ENCODE results near the gene PIK3C2G. TPM values are rescaled to one million over a fixed set of nuclear protein-coding genes. Genes with fewer than 3 reads are reported as not detected.

PIK3C2G gene
- total RNA-seq, 4 donors from 2014 or later = 17.9 to 27.7 (median 26.6) TPM

DNA sequence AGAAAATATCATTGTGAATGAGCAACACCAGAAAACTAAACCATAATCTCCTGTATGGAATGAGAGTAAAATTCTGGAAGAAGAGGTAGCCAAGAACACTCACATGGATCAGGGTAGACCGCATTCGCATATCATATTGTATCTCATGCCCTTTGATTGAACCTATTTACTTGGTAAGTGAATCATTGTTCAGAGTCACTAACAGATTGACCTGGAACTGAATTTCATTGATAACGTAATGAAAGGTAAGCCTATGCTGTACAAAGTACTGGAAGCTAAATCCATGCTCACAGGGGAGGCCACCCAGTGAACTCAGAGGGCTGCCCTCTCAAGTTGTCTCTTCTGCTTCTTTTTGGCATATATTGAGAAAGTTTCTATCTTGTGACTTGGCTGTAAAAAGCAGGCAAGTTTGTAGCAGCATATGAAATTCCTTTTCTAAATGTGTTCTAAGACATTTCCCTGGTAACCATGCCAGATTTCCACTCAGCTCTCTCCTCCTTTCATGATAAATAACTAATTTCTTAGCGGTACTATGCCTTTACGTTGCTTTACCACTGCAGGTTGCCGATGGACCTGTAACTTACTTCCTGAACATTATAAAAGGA lies 385.1 kb downstream of the PIK3C2G start:
- WGBS, 2 donors = 68 to 87% methylated on average over 6 of the region's 6 CpGs
- intact Hi-C loops (cut with DNase I; ENCODE audit: low total_unique reads) = no loop called here
- no peak for DNase-seq (ENCODE audit: low spot score in 2 of 2)
- H3K4me3 ChIP-seq (ENCODE audit: low read depth, poor library complexity, severe bottlenecking) = no peak overlapping the region
- TF ChIP-seq CTCF (IDR thresholded peaks at IDR 0.05) = no peak
- no peak for TF ChIP-seq POLR2A (IDR thresholded peaks at IDR 0.05)

GRCh38 chr12:18651525-18651924 lies 390.2 kb downstream of the PIK3C2G start:
- 86 to 95% methylated on average over 2 of the region's 2 CpGs for WGBS, 2 donors
- TF ChIP-seq CTCF (IDR thresholded peaks at IDR 0.05) (no peak), POLR2A (IDR thresholded peaks at IDR 0.05) (no peak)
- no peak overlapping the region for H3K4me3 ChIP-seq (ENCODE audit: low read depth, poor library complexity, severe bottlenecking)
- intact Hi-C loops (cut with DNase I; ENCODE audit: low total_unique reads) = no loop called here
- DNase-seq (ENCODE audit: low spot score in 2 of 2) = no peak

DNA sequence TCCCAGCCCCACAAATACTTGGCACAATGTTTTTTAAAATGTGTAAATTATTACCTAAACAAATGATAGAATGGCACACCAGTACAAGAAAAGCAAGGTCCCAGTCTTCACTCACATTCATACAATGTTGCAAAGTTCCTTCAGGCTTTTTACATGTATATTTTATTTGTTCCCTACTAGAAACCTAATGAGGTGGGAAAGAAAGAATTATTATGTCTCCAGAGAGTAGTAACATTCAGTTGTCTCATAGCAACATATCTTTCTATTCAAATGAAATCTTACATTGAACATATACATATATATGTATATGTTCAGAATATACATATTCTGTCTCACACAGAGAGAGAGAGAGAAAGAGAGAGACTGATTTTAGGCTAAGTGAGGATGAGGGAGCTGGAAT lies 391.3 kb downstream of the PIK3C2G start:
- no peak overlapping the region for H3K4me3 ChIP-seq (ENCODE audit: low read depth, poor library complexity, severe bottlenecking)
- DNase-seq (ENCODE audit: low spot score in 2 of 2) = no peak
- no peak for TF ChIP-seq POLR2A (IDR thresholded peaks at IDR 0.05)
- TF ChIP-seq CTCF (IDR thresholded peaks at IDR 0.05) = no peak
- intact Hi-C loops (cut with DNase I; ENCODE audit: low total_unique reads) = no loop called here

DNA sequence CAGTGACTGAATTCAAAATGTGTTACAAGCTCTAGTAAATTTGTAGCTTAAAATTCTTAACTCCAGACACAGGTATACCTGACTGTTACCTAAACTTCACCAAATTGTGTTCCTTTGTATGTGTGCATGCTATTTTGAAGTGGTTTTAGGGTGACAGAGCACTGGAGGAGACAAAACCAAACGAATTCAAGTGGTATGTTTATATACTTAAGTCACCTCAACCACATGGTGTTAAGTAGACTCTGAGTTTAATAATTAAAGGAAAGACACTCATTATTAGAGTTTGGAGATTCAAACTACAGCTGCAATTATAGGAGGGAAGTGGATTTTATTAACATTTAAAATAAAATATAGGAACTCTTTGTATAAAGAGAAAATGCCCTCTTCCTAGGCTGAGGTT lies 392.1 kb downstream of the PIK3C2G start:
- no peak for DNase-seq (ENCODE audit: low spot score in 2 of 2)
- 55 to 69% methylated on average over 1 of the region's 1 CpG for WGBS, 2 donors
- intact Hi-C loops (cut with DNase I; ENCODE audit: low total_unique reads) = no loop called here
- no peak overlapping the region for H3K4me3 ChIP-seq (ENCODE audit: low read depth, poor library complexity, severe bottlenecking)
- TF ChIP-seq POLR2A (IDR thresholded peaks at IDR 0.05) (no peak), CTCF (IDR thresholded peaks at IDR 0.05) (no peak)

GRCh38 chr12:18655351-18655750 lies 394.0 kb downstream of the PIK3C2G start:
- intact Hi-C loops (cut with DNase I; ENCODE audit: low total_unique reads) = no loop called here
- H3K4me3 ChIP-seq (ENCODE audit: low read depth, poor library complexity, severe bottlenecking) = no peak overlapping the region

More at GRCh38 chr12:18655351-18655750, 394.0 kb downstream of the PIK3C2G start:
- no peak for DNase-seq (ENCODE audit: low spot score in 2 of 2)
- 75 to 80% methylated on average over 4 of the region's 4 CpGs for WGBS, 2 donors
- TF ChIP-seq CTCF (IDR thresholded peaks at IDR 0.05) = no peak
- TF ChIP-seq POLR2A (IDR thresholded peaks at IDR 0.05) = no peak

Measured in lower leg skin (tissue), 4 donors.